Measurements from ENCODE around the gene HOATZ.

Gene HOATZ

GRCh38 chr11:111524056-111524455 lies 9.5 kb downstream of the HOATZ start:
- Histone ChIP-seq H3K27ac (ENCODE audit: low read depth, low read length) (no peak overlapping the region), H3K9me2 (replicated peaks; ENCODE audit: insufficient read depth, low read length) (no peaks in the 10 kb centered on the region), H3F3A (ENCODE audit: insufficient read depth) (no peaks in the 10 kb centered on the region), H3K27me3 (ENCODE audit: low read length) (no peaks in the 10 kb centered on the region), H3K9ac (ENCODE audit: low read length) (no peak overlapping the region), H3K36me3 (ENCODE audit: low read length) (no peaks in the 10 kb centered on the region), H2AFZ (ENCODE audit: low read depth, low read length, severe bottlenecking) (no peak overlapping the region), H4K20me1 (ENCODE audit: low read depth, low read length) (no peaks in the 10 kb centered on the region), H3K9me3 (ENCODE audit: insufficient read depth, low read length) (no peaks in the 10 kb centered on the region), H3K4me2 (ENCODE audit: low read depth, low read length, poor library complexity, severe bottlenecking) (no peak overlapping the region), H3K4me3 (ENCODE audit: insufficient read depth, low read length, poor library complexity, severe bottlenecking) (no peak overlapping the region), H3K79me2 (ENCODE audit: insufficient read depth, low read length) (no peaks in the 10 kb centered on the region)
- TF ChIP-seq EZH2phosphoT487 (conservative IDR thresholded peaks at IDR 0.05; ENCODE audit: low read length) (no peak), CTCF (IDR thresholded peaks at IDR 0.05; ENCODE audit: insufficient read depth, low read length, poor library complexity, severe bottlenecking) (no peak)

GRCh38 chr11:111525456-111525855 lies 10.9 kb downstream of the HOATZ start:
- H3F3A ChIP-seq (ENCODE audit: insufficient read depth) = no peaks in the 10 kb centered on the region
- H3K9ac ChIP-seq (ENCODE audit: low read length) = no peak overlapping the region
- H3K4me2 ChIP-seq (ENCODE audit: low read depth, low read length, poor library complexity, severe bottlenecking) = no peak overlapping the region
- no peaks in the 10 kb centered on the region for H3K36me3 ChIP-seq (ENCODE audit: low read length)
- no peak overlapping the region for H3K4me3 ChIP-seq (ENCODE audit: insufficient read depth, low read length, poor library complexity, severe bottlenecking)
- no peak overlapping the region for H3K27ac ChIP-seq (ENCODE audit: low read depth, low read length)
- no peaks in the 10 kb centered on the region for H3K27me3 ChIP-seq (ENCODE audit: low read length)
- no peaks in the 10 kb centered on the region for H3K9me3 ChIP-seq (ENCODE audit: insufficient read depth, low read length)
- no peak overlapping the region for H2AFZ ChIP-seq (ENCODE audit: low read depth, low read length, severe bottlenecking)
- H3K79me2 ChIP-seq (ENCODE audit: insufficient read depth, low read length) = no peaks in the 10 kb centered on the region
- TF ChIP-seq EZH2phosphoT487 (conservative IDR thresholded peaks at IDR 0.05; ENCODE audit: low read length) (no peak), CTCF (IDR thresholded peaks at IDR 0.05; ENCODE audit: insufficient read depth, low read length, poor library complexity, severe bottlenecking) (no peak)
- no peaks in the 10 kb centered on the region for H4K20me1 ChIP-seq (ENCODE audit: low read depth, low read length)
- no peaks in the 10 kb centered on the region for H3K9me2 ChIP-seq (replicated peaks; ENCODE audit: insufficient read depth, low read length)

- Histone ChIP-seq H3K27ac (ENCODE audit: low read depth, low read length) (no peak overlapping the region), H3K9me2 (replicated peaks; ENCODE audit: insufficient read depth, low read length) (no peaks in the 10 kb centered on the region), H3F3A (ENCODE audit: insufficient read depth) (no peaks in the 10 kb centered on the region), H2AFZ (ENCODE audit: low read depth, low read length, severe bottlenecking) (no peak overlapping the region), H3K4me2 (ENCODE audit: low read depth, low read length, poor library complexity, severe bottlenecking) (no peak overlapping the region), H3K4me3 (ENCODE audit: insufficient read depth, low read length, poor library complexity, severe bottlenecking) (no peak overlapping the region), H3K36me3 (ENCODE audit: low read length) (no peaks in the 10 kb centered on the region), H3K9ac (ENCODE audit: low read length) (no peak overlapping the region), H3K79me2 (ENCODE audit: insufficient read depth, low read length) (no peaks in the 10 kb centered on the region), H3K27me3 (ENCODE audit: low read length) (no peaks in the 10 kb centered on the region), H3K9me3 (ENCODE audit: insufficient read depth, low read length) (no peaks in the 10 kb centered on the region), H4K20me1 (ENCODE audit: low read depth, low read length) (no peaks in the 10 kb centered on the region)
- TF ChIP-seq EZH2phosphoT487 (conservative IDR thresholded peaks at IDR 0.05; ENCODE audit: low read length) (no peak), CTCF (IDR thresholded peaks at IDR 0.05; ENCODE audit: insufficient read depth, low read length, poor library complexity, severe bottlenecking) (no peak)
These were observed 11.9 kb downstream of the HOATZ start for GRCh38 chr11:111526501-111526900.

All from SU-DHL-6 (cell line).